ENCODE data around the gene TRIM24.
"Not testable (repeated sequence)": the region's sequence is repeated elsewhere in the genome, so short reads cannot be mapped to it uniquely, and the experiment has no call there.

Gene TRIM24

GRCh38 chr7:138521837-138522461 lies 61.9 kb downstream of the TRIM24 start:
- peaks cover 14% of the 10 kb centered on the region for H3K9me3 ChIP-seq (ENCODE audit: control insufficient read depth, low read depth, low read length)
- no peak overlapping the region for H3K4me3 ChIP-seq (ENCODE audit: low read length)
- H3K9ac ChIP-seq (ENCODE audit: low read length) = no peak overlapping the region
- no peaks in the 10 kb centered on the region for H3K27me3 ChIP-seq (ENCODE audit: control insufficient read depth, insufficient read depth, low read length)
- peaks cover 86% of the 10 kb centered on the region for H3K36me3 ChIP-seq (ENCODE audit: control insufficient read depth, low read depth, low read length)
- H3K27ac ChIP-seq (ENCODE audit: low read length) = no peak overlapping the region
- H3K4me1 ChIP-seq (ENCODE audit: control insufficient read depth, low read depth, low read length) = no peaks in the 10 kb centered on the region

GRCh38 chr7:138524259-138524658 lies 64.2 kb downstream of the TRIM24 start:
- Histone ChIP-seq H3K36me3 (ENCODE audit: control insufficient read depth, low read depth, low read length) (peaks cover 86% of the 10 kb centered on the region), H3K27ac (ENCODE audit: low read length) (no peak overlapping the region), H3K9me3 (ENCODE audit: control insufficient read depth, low read depth, low read length) (peaks cover 26% of the 10 kb centered on the region), H3K4me3 (ENCODE audit: low read length) (no peak overlapping the region), H3K4me1 (ENCODE audit: control insufficient read depth, low read depth, low read length) (no peaks in the 10 kb centered on the region), H3K27me3 (ENCODE audit: control insufficient read depth, insufficient read depth, low read length) (no peaks in the 10 kb centered on the region), H3K9ac (ENCODE audit: low read length) (no peak overlapping the region)

- H3K4me3 ChIP-seq (ENCODE audit: low read length) = no peak overlapping the region
- H3K27me3 ChIP-seq (ENCODE audit: control insufficient read depth, insufficient read depth, low read length) = no peaks in the 10 kb centered on the region
- H3K9me3 ChIP-seq (ENCODE audit: control insufficient read depth, low read depth, low read length) = peaks cover 26% of the 10 kb centered on the region
- no peaks in the 10 kb centered on the region for H3K4me1 ChIP-seq (ENCODE audit: control insufficient read depth, low read depth, low read length)
- no peak overlapping the region for H3K9ac ChIP-seq (ENCODE audit: low read length)
- H3K27ac ChIP-seq (ENCODE audit: low read length) = no peak overlapping the region
- H3K36me3 ChIP-seq (ENCODE audit: control insufficient read depth, low read depth, low read length) = peaks cover 84% of the 10 kb centered on the region
Measured at GRCh38 chr7:138525757-138526156, 65.7 kb downstream of the TRIM24 start.

GRCh38 chr7:138527746-138528223 lies 67.7 kb downstream of the TRIM24 start:
- Histone ChIP-seq H3K27me3 (ENCODE audit: control insufficient read depth, insufficient read depth, low read length) (no peaks in the 10 kb centered on the region), H3K4me1 (ENCODE audit: control insufficient read depth, low read depth, low read length) (no peaks in the 10 kb centered on the region), H3K9ac (ENCODE audit: low read length) (no peak overlapping the region), H3K4me3 (ENCODE audit: low read length) (no peak overlapping the region), H3K36me3 (ENCODE audit: control insufficient read depth, low read depth, low read length) (peaks cover 65% of the 10 kb centered on the region), H3K27ac (ENCODE audit: low read length) (no peak overlapping the region), H3K9me3 (ENCODE audit: control insufficient read depth, low read depth, low read length) (peaks cover 26% of the 10 kb centered on the region)

- not testable (repeated sequence) for H3K9me3 ChIP-seq (ENCODE audit: control insufficient read depth, low read depth, low read length); H3K27me3 ChIP-seq (ENCODE audit: control insufficient read depth, insufficient read depth, low read length); H3K27ac ChIP-seq (ENCODE audit: low read length); H3K9ac ChIP-seq (ENCODE audit: low read length); H3K4me3 ChIP-seq (ENCODE audit: low read length); H3K4me1 ChIP-seq (ENCODE audit: control insufficient read depth, low read depth, low read length)
- peaks cover 45% of the 10 kb centered on the region for H3K36me3 ChIP-seq (ENCODE audit: control insufficient read depth, low read depth, low read length)
Measured at GRCh38 chr7:138536833-138537232, 76.8 kb downstream of the TRIM24 start.

- Histone ChIP-seq H3K27ac (ENCODE audit: low read length) (no peak overlapping the region), H3K9ac (ENCODE audit: low read length) (no peak overlapping the region), H3K9me3 (ENCODE audit: control insufficient read depth, low read depth, low read length) (no peaks in the 10 kb centered on the region), H3K4me1 (ENCODE audit: control insufficient read depth, low read depth, low read length) (no peaks in the 10 kb centered on the region), H3K4me3 (ENCODE audit: low read length) (no peak overlapping the region), H3K36me3 (ENCODE audit: control insufficient read depth, low read depth, low read length) (peaks cover 60% of the 10 kb centered on the region), H3K27me3 (ENCODE audit: control insufficient read depth, insufficient read depth, low read length) (no peaks in the 10 kb centered on the region)
Measured at GRCh38 chr7:138538518-138538917, 78.5 kb downstream of the TRIM24 start.

GRCh38 chr7:138538997-138539644 lies 79.1 kb downstream of the TRIM24 start:
- Histone ChIP-seq H3K9me3 (ENCODE audit: control insufficient read depth, low read depth, low read length) (no peaks in the 10 kb centered on the region), H3K36me3 (ENCODE audit: control insufficient read depth, low read depth, low read length) (peaks cover 65% of the 10 kb centered on the region), H3K27ac (ENCODE audit: low read length) (no peak overlapping the region)

GRCh38 chr7:138542183-138542582 lies 82.1 kb downstream of the TRIM24 start:
- H3K27ac ChIP-seq (ENCODE audit: low read length) = no peak overlapping the region
- no peak overlapping the region for H3K9ac ChIP-seq (ENCODE audit: low read length)
- no peak overlapping the region for H3K4me3 ChIP-seq (ENCODE audit: low read length)
- no peaks in the 10 kb centered on the region for H3K9me3 ChIP-seq (ENCODE audit: control insufficient read depth, low read depth, low read length)
- no peaks in the 10 kb centered on the region for H3K4me1 ChIP-seq (ENCODE audit: control insufficient read depth, low read depth, low read length)
- peaks cover 94% of the 10 kb centered on the region for H3K36me3 ChIP-seq (ENCODE audit: control insufficient read depth, low read depth, low read length)
- no peaks in the 10 kb centered on the region for H3K27me3 ChIP-seq (ENCODE audit: control insufficient read depth, insufficient read depth, low read length)

More at GRCh38 chr7:138538997-138539644, 79.1 kb downstream of the TRIM24 start:
- Histone ChIP-seq H3K27me3 (ENCODE audit: control insufficient read depth, insufficient read depth, low read length) (no peaks in the 10 kb centered on the region), H3K4me1 (ENCODE audit: control insufficient read depth, low read depth, low read length) (no peaks in the 10 kb centered on the region), H3K9ac (ENCODE audit: low read length) (no peak overlapping the region), H3K4me3 (ENCODE audit: low read length) (no peak overlapping the region)

- no peak overlapping the region for H3K9ac ChIP-seq (ENCODE audit: low read length)
- H3K27me3 ChIP-seq (ENCODE audit: control insufficient read depth, insufficient read depth, low read length) = no peaks in the 10 kb centered on the region
- H3K27ac ChIP-seq (ENCODE audit: low read length) = no peak overlapping the region
- peaks cover 88% of the 10 kb centered on the region for H3K36me3 ChIP-seq (ENCODE audit: control insufficient read depth, low read depth, low read length)
- H3K9me3 ChIP-seq (ENCODE audit: control insufficient read depth, low read depth, low read length) = no peaks in the 10 kb centered on the region
- H3K4me1 ChIP-seq (ENCODE audit: control insufficient read depth, low read depth, low read length) = no peaks in the 10 kb centered on the region
- H3K4me3 ChIP-seq (ENCODE audit: low read length) = no peak overlapping the region
Measured at GRCh38 chr7:138543739-138544138, 83.7 kb downstream of the TRIM24 start.

- Histone ChIP-seq H3K36me3 (ENCODE audit: control insufficient read depth, low read depth, low read length) (peaks cover 86% of the 10 kb centered on the region), H3K4me3 (ENCODE audit: low read length) (no peak overlapping the region), H3K27ac (ENCODE audit: low read length) (no peak overlapping the region), H3K9me3 (ENCODE audit: control insufficient read depth, low read depth, low read length) (no peaks in the 10 kb centered on the region), H3K9ac (ENCODE audit: low read length) (no peak overlapping the region), H3K27me3 (ENCODE audit: control insufficient read depth, insufficient read depth, low read length) (no peaks in the 10 kb centered on the region), H3K4me1 (ENCODE audit: control insufficient read depth, low read depth, low read length) (no peaks in the 10 kb centered on the region)
Measured at GRCh38 chr7:138545123-138545522, 85.1 kb downstream of the TRIM24 start.

- Histone ChIP-seq H3K4me3 (ENCODE audit: low read length) (no peak overlapping the region), H3K27ac (ENCODE audit: low read length) (no peak overlapping the region), H3K9ac (ENCODE audit: low read length) (no peak overlapping the region), H3K27me3 (ENCODE audit: control insufficient read depth, insufficient read depth, low read length) (no peaks in the 10 kb centered on the region), H3K36me3 (ENCODE audit: control insufficient read depth, low read depth, low read length) (peaks cover 84% of the 10 kb centered on the region), H3K9me3 (ENCODE audit: control insufficient read depth, low read depth, low read length) (no peaks in the 10 kb centered on the region), H3K4me1 (ENCODE audit: control insufficient read depth, low read depth, low read length) (no peaks in the 10 kb centered on the region)
Measured at GRCh38 chr7:138546064-138546619, 86.1 kb downstream of the TRIM24 start.

- H3K27ac ChIP-seq (ENCODE audit: low read length) = no peak overlapping the region
- no peak overlapping the region for H3K4me3 ChIP-seq (ENCODE audit: low read length)
- no peaks in the 10 kb centered on the region for H3K27me3 ChIP-seq (ENCODE audit: control insufficient read depth, insufficient read depth, low read length)
- no peaks in the 10 kb centered on the region for H3K4me1 ChIP-seq (ENCODE audit: control insufficient read depth, low read depth, low read length)
- no peaks in the 10 kb centered on the region for H3K9me3 ChIP-seq (ENCODE audit: control insufficient read depth, low read depth, low read length)
- peaks cover 84% of the 10 kb centered on the region for H3K36me3 ChIP-seq (ENCODE audit: control insufficient read depth, low read depth, low read length)
- no peak overlapping the region for H3K9ac ChIP-seq (ENCODE audit: low read length)
Measured at GRCh38 chr7:138546829-138547228, 86.8 kb downstream of the TRIM24 start.
